Hematopoietic multipotent progenitor cell treated with erythropoietin and hydrocortisone succinate and interleukin-3 and kit ligand, for 6 days (in vitro differentiated cells): ENCODE measurements around the gene SMIM32.

Experiments
- DNase-seq: peaks from one replicate; pipeline ENCODE4 v3.0.0-alpha.2; 2015

The SMIM32 gene

DNA sequence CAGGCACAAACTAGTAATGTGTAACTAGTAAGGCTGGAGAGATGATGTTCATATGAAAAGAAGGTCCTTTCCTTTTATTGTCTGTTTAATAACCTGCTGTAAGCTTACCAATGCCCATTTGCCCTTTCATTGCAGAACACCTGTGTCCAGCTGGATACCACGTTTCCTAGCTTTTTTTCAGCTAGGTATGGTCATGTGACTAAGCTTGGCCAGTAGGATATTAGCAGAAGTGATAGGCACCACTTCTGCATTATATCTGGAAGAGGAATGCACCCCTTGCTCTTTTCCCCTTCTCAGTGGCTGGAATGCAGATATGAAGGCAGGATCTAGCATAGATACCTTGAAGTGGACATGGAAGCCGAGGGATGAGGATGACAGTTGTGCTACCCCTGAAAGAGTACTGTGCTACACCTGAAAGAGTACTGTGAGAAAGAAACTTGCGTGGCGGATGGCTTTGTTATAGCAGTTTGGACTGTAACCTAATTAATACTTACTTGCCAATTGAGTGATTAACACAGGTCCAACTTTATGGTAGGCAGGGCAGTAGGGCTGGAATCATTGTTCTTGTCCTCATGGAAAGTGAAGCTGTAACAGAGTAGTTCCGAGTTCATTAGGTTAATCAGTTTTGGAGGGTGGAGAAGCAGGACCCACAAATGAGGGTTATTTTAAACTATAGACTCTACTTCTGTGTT lies 6.8 kb downstream of the SMIM32 start:
- no peak for DNase-seq

DNA sequence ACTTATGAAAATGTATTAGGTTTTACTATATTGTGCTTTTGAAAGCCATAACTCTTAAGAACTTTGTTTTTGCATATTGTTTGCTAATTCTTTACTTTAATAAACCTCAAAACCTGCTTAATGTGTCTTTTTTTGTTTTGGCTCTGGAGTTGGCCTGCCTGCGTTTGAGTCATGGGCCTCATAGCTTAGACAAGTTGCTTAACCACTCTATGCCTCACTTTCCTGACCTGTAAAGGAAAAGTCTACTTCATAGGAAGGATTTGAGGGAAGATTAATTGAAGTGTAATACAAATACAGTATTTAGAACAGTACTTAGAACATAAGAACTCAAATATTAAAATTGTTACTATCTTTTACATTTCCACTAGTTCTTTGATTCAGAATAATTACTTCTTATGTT lies 10.3 kb downstream of the SMIM32 start:
- no peak for DNase-seq

DNA sequence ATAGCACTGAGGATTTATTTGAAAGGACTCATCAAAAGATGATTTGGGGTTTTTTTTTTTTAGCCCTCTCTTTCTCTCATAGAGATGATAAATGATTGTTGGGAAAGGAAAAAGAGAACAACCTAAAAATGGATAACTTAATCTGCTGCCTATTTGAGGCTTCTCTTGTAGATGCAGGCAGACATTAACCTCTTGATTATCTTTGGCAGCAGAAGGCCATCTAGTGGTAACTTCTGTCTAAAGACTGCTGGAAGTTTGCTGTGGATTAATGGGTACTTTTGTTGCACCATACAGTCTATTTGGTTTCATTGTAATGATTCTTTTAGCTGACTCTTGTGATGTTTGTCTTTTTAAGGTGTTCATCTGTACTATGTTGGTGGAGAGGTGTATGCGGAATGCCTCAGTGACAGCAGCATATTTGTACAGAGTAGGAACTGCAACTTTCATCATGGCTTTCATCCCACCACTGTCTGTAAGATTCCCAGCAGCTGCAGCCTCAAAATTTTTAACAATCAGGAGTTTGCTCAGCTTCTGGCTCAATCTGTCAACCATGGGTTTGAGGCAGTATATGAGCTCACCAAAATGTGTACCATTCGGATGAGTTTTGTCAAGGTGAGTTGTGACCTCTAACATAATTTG lies 18.8 kb downstream of the SMIM32 start:
- DNase-seq: peak; percentile 91

DNA sequence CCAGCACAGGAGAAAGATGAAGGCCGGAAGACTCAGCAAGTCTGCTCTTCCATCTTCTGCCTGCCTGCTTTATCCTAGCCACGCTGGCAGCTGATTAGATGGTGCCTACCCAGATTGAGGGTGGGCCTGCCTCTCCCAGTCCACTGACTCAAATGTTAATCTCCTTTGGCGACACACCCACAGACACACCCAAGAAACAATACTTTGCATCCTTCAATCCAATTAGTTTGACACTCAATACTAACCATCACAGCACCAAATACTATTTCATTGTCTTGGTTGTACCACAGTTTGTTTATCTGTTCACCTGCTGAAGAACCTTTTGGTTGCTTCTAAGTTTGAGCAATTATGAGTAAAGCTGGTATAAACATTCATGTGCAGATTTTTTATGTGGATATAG lies 23.7 kb downstream of the SMIM32 start:
- no peak for DNase-seq

DNA sequence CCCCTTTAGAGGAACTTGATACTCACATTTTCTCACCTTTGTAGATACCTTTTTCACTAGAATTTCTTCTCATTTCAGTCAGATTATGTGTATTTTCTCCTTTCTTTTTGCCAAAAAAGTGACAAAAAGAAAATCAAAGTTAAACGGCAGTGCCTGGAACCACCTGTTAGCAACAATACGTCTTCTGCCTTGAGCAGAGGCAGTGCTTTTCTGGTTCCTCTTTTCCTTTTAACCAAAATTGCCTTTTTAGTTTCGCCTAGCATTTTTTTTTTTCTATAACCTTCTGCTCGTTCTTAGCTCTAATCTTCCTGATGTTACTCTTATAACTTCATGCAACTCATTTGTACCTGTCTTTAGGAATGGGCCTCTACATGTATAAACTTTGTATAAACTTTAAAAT lies 26.1 kb downstream of the SMIM32 start:
- DNase-seq: no peak

DNA sequence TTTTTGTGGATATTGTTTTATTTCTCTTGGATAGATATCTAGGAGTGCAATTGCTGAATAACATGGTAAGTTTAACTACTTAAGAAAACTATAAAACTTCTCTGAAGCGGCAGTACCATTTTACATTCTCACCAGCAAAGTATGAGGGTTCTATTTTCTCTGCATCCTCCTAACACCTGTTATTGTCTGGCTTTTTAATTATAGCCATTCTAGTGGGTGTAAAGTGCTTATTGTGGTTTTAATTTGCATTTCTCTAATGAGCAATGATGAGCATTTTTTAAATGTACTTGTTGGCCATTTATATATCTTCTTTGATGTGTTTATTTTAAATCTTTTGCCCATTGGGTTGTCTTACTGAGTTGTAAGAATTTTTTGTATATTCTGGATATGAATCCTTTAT lies 28.7 kb downstream of the SMIM32 start:
- DNase-seq: no peak

DNA sequence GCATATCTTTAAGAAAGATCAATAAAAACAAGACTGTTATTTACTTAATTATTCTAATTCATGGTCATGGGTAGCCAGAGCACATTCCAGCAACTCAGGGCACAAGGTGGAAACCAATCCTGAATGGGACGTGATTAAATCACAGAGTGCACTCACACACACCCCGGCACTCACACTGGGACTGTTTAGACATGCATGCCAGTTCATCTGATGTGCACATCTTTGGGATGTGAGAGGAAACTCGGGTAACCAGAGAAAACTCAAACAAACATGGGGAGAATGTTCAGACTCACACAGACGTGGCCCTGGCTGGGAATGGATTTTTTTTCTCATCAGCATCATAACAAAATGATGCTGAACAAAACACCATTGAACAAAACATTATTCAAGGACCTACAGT lies 31.0 kb downstream of the SMIM32 start:
- DNase-seq: no peak

DNA sequence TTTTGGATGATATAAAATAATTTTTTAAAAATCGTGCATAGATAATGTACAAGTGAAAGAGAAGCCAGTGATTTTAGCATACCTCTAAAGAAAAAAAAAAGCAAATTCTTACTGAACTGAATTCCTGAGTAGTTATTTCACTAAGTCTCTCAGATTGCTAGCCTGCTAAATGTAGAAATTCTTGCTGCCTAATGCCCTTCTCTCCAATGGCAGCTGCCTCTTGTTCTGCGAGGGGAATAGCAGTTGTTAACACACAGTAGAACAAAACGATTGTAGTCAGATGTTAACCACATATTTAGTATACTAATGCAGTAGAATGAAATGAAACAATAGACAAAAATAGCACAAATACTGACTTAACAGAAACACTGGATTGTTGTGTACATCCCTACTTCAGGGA lies 33.5 kb downstream of the SMIM32 start:
- DNase-seq: no peak

DNA sequence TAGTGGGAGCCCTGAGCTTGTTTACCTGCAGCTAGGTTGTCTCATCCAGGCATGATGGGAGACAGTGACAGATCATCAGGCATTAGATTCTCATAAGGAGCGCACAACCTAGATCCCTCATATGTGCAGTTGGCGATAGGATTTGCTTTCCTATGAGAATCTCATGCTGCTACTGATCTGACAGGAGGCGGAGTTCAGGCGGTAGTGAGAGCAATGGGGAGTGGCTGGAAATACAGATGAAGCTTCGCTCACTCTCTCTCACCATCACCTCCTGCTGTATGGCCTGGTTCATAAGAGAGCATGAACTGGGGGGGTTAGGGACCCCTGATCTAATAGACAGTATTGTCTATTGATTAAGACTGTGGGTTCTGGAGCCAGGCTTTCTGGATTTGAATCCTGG lies 35.4 kb downstream of the SMIM32 start:
- DNase-seq: no peak

DNA sequence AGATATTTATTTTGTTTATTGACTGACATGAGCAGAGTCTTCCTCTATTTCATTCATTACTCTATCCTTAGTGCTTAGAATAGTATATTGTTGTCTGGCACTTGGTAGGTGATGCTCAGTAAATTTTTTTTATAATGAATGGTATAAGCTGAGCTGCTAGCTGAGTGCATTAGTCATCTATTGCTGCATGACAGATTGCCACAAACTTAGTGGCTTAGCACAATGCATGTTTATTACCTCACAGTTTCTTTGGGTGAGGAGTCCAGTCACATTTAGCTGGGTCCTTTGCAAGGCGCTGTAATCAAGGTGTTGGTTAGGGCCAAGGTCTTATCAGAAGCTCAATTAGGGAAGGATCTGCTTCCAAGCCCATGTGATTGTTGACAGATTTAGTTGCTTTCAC lies 37.2 kb downstream of the SMIM32 start:
- no peak for DNase-seq

DNA sequence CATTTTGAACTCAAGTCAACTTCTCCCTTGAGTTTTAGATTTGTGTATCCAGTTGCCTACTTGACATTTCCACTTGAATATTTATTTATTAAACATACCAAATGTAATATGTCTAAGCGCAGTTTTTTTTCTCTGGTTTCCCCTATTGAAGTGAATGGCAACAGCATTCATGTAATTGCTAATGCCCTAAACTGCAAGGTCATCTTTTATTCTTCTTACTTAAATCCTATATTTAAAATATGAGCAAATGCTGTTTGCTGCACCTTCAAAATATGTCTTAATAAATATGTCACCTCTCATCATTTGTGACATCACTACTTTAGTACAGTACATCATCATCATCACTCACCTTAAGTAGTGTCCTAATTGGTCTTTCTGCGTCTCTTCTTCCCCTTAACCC lies 37.9 kb downstream of the SMIM32 start:
- DNase-seq: no peak

DNA sequence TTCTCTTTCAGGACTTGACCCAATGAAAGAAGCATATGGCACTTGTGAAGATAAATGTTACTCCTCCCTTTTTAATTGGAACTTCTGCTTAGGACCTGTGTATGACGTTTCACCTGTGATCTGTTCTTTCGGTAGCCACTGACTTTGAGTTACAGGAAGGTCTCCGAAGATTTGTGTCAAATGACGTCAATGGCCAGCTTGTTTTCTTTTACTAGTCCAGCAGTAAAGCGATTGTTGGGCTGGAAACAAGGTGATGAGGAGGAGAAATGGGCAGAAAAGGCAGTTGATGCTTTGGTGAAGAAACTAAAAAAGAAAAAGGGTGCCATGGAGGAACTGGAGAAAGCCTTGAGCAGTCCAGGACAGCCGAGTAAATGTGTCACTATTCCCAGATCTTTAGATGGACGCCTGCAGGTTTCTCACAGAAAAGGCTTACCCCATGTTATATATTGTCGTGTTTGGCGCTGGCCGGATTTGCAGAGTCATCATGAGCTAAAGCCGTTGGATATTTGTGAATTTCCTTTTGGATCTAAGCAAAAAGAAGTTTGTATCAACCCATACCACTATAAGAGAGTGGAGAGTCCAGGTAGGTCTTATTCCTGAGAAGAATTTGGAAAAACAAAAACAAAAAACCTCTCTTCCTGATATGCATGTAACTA lies 39.3 kb downstream of the SMIM32 start:
- DNase-seq: no peak

DNA sequence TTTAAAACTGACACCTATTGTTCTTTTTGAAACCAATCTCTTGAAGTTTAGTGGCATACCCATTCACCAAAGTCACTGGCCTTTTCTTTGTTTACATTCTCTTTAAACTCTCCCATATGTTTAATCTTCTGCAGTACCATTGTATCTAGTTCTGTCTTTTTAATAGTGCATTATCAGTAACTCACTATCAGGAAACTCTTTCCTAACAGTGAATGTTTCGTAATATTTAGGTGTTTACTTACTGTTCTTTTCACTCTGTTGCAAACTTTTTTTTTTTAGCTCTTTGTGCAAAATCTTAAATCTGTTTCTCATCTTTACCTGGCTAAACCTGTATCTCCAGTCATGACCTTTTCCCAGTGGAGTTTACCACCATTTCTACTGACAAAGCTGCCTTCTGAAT lies 43.1 kb downstream of the SMIM32 start:
- DNase-seq: peak; percentile 46

DNA sequence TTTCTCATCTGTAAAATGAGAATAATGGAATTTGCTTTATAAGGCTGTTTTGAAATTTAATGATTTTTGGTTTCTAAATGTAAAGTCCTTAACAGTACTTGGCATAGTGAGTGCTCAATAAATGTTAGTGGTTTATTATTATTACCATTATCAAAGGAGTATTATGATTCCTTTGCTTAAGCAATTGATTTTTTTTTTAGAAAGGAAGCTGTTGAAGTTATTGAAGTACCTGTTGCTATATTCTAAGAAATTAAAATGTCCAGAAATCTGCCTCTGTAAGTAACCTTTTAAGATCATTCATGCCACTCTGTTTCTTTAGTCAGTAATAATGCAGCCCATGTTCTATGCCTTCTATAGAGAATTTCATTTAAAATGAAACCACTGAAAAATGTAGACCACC lies 45.3 kb downstream of the SMIM32 start:
- DNase-seq: no peak

DNA sequence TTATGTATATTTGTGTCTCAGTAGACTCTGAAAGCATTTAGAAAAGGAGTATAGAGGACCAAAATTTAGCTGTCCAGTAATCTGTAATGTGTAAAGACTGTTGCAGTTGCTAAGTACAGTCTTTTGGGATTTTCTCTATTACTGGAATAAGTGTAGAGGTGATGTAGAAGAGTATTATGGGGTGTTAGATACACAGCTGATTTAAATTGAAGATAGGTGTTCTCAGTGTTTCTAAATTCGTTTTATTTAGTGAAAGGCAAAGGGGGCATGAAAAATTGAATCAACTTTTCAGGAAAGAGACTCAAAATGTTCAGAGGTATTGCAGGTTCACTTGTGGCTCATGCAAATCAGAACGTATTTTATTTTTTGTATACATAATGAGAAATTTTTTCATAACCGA lies 46.8 kb downstream of the SMIM32 start:
- no peak for DNase-seq

DNA sequence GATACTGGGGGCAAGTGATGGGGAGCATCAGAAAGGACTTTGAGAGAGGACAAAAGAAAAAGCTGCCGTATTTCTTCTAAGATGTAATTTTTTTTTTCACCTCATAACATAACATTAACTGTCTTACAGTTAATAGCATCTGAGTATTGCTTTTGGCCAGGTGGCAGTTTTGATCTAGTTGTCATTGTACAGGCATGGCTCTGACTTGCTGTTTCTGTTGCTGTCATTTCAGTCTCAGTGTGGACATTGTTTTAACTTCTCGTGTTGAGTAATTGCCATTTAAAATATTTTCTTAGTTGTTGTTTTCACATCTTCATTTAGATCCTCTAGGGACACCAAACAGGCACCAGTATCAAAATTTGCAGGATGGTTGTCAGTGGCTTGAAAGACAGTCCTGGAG lies 47.9 kb downstream of the SMIM32 start:
- no peak for DNase-seq

DNA sequence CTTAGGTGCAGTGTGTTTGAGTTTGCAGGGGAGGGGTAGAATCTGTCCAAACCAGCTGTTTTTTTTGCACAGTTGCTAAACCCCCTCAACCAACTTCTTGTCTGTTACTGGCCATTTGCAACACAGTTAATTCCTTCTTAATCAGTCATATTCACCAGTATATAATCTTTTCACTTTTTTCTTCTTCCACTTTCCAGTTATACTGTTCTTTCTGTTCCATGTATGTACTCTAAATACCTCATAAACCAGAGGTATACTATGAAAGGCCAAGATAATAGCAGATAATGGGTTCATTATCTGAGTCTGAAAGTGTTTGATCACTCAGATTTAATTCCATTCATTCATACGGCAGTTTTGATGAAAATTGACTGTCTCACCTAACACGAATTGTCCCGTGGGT lies 49.2 kb downstream of the SMIM32 start:
- DNase-seq: no peak

DNA sequence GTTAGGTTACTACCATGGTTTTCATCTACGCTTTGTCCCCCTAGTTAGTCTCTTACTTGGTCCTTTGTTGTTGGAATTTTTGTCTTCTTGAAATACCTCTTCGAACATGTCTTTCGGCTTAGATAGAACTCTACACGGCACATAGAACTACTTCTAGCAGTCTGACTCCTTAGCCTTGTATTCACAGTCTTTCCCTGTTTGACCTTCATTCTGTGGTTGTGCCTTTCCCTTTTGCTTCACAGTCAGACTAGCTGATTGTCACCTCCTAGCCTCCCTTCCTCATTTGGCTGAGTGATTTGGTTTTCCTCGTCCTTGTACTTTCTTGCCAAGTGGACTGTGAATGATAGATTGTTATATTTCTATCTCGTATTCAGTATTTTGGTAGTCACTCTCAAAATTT lies 49.6 kb downstream of the SMIM32 start:
- no peak for DNase-seq

DNA sequence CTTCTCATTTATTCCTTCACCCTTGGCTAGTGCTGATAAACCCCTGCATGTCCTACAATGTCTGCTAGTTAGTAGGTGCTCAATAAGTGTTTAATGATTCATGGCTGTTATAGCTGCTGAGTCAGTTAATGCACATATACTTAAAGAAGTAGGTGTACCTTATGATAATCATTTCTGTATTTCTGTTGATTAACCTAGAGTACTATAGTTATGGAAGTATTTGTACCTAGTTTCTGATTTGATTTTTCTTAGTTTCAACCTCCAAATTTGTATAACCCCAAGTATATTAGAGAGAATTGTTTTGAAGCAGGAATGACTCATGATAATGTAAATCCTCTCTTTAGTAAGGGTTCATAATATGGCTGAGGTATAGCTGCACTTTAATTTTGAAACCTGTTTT lies 51.4 kb downstream of the SMIM32 start:
- no peak for DNase-seq
